ENCODE results near the gene ZNF134. TPM values are rescaled to one million over a fixed set of nuclear protein-coding genes. Genes with fewer than 3 reads are reported as not detected.

The ZNF134 gene
- total RNA-seq = 20.0 and 21.2 TPM in 2 replicates

- peak within 1 kb of the TSS; percentile 98 for H3K4me3 ChIP-seq (ENCODE audit: low read depth, low read length)
- TF ChIP-seq, protein P1, sequence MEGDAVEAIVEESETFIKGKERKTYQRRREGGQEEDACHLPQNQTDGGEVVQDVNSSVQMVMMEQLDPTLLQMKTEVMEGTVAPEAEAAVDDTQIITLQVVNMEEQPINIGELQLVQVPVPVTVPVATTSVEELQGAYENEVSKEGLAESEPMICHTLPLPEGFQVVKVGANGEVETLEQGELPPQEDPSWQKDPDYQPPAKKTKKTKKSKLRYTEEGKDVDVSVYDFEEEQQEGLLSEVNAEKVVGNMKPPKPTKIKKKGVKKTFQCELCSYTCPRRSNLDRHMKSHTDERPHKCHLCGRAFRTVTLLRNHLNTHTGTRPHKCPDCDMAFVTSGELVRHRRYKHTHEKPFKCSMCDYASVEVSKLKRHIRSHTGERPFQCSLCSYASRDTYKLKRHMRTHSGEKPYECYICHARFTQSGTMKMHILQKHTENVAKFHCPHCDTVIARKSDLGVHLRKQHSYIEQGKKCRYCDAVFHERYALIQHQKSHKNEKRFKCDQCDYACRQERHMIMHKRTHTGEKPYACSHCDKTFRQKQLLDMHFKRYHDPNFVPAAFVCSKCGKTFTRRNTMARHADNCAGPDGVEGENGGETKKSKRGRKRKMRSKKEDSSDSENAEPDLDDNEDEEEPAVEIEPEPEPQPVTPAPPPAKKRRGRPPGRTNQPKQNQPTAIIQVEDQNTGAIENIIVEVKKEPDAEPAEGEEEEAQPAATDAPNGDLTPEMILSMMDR (IDR thresholded peaks at IDR 0.05; ENCODE audit: insufficient read depth, low read depth, low read length) = peak; percentile 52
- DNase-seq (ENCODE audit: low read depth) = peak; percentile 89
These were observed at the start of gene ZNF134 for GRCh38 chr19:57613941-57614743. TSS of gene ZNF134 (plus strand) at chr19:57614242. CDS start at chr19:57619469, 5,227 bp downstream.

DNA sequence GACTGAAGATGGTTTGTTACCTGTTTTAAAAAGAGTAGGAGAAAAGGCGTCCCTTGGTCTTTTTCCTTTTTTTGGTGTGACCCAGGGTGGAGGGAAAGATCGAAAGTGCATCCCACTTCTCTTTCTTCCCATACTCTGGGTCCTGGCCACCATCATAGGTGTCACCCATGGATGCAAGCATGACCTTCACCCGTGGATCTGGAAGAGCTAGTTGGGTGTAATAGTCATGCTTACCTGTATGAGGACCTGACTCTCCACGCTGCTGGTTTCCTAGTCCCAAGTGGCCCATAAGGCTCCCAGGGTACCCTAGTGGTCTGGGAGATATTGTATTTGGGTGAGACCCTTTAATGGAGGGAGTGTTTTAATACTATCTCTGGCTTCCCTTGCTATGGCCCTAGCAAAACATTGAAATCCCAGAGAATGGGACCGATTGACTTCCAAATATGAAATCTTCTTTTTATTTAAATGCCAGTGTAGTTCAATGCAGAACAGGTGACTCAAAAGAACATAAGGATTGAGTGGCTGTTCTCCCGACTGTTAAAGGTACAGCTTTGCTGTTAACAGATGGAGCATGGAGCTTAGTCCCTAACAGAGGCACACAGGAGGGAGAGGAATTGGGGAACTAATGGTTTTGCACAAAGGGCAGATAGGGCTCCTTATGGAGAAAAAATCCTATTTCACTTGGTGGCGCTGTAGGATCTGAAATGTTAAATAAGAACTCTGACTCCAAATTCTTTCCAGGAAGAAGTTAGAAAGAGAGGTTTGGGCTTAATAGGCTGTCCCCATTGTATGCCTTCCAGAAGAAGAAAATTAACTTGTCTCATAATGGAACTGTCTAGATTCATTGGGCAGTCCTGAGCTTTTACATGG lies 47.4 kb upstream of the ZNF134 start:
- DNase-seq (ENCODE audit: low read depth) = peak; percentile 48
- H3K4me3 ChIP-seq (ENCODE audit: low read depth, low read length) = no peak overlapping the region
- TF ChIP-seq, protein P1 (IDR thresholded peaks at IDR 0.05; ENCODE audit: insufficient read depth, low read depth, low read length) = no peak

- no peak overlapping the region for H3K4me3 ChIP-seq (ENCODE audit: low read depth, low read length)
- no peak for DNase-seq (ENCODE audit: low read depth)
- TF ChIP-seq, protein P1 (IDR thresholded peaks at IDR 0.05; ENCODE audit: insufficient read depth, low read depth, low read length) = no peak
These were observed 43.3 kb upstream of the ZNF134 start for GRCh38 chr19:57570707-57571106.

- DNase-seq (ENCODE audit: low read depth) = no peak
- no peak overlapping the region for H3K4me3 ChIP-seq (ENCODE audit: low read depth, low read length)
- TF ChIP-seq, protein P1 (IDR thresholded peaks at IDR 0.05; ENCODE audit: insufficient read depth, low read depth, low read length) = no peak
These were observed 41.6 kb upstream of the ZNF134 start for GRCh38 chr19:57572415-57572947.

DNA sequence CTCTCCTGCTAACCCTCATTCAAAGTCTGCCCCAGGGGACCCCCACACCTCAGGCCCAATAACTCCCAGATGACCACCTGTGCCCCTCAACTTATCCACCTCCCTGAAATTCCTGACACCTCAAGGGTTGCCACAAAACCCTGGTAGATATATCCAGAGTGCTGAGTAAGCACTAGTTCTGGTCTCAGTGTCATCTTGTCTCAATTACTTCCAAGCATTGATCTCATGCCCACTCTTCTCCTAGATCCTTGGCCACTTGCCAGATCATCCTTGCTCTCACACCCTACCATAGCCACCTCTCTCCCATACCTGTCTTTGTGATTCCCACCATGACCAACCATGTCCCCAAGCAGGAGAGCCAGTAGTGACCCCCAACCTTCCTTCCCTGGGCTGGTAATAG lies 37.4 kb upstream of the ZNF134 start:
- DNase-seq (ENCODE audit: low read depth) = no peak
- H3K4me3 ChIP-seq (ENCODE audit: low read depth, low read length) = no peak overlapping the region
- TF ChIP-seq, protein P1 (IDR thresholded peaks at IDR 0.05; ENCODE audit: insufficient read depth, low read depth, low read length) = no peak

- peak; percentile 99 for DNase-seq (ENCODE audit: low read depth)
- TF ChIP-seq, protein P1 (IDR thresholded peaks at IDR 0.05; ENCODE audit: insufficient read depth, low read depth, low read length) = peak; percentile 16
- peak within 1 kb of the TSS; percentile 90 for H3K4me3 ChIP-seq (ENCODE audit: low read depth, low read length)
These were observed 35.4 kb upstream of the ZNF134 start, which contains the start of gene ZNF416 for GRCh38 chr19:57578487-57579205. TSS of gene ZNF416 (minus strand) at chr19:57578911. CDS start at chr19:57578704, 207 bp downstream.
